HG02981 (cell line): ENCODE data around the gene MYD88.

Source experiments
- ATAC-seq: cut with Tn5 transposase; IDR thresholded peaks from one replicate; pipeline ENCODE4 v1.9.1; 2021; ENCODE audit warnings: mild to moderate bottlenecking, moderate library complexity; ENCODE audit not compliant: unreplicated experiment

Gene MYD88

DNA sequence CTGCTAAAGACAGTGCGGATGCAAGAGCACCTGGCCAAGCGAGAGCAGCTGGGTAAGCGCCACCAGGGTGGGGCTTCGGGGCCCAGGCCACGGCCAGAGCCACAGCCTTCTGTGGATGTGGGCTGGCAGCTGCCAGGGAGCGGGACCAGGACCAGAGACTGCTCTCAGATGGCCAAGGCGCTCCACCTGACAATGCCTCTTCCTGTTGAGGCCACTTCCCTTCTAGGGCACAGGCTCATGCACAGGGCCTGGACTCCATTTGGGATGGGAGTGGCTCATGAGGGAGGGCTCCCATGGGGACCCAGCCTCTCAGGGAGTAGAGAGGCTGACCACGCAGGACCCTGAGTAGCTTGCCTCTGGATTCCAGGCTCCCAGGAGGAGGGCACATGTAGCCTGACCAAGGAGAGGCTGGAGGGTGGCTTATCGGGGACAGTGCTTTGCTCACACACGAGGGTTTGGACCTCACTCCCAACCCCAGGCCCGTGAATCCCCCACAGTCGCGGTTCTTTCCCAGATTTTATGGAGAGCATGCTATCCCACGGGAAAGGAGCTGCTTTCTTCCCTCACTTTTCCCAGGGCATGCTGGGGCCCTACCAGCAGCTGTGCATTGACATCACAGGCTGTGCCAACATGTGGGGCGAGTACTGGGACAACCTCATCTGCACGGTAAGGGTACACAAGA, 26.6 kb upstream of the MYD88 start:
- no peak for ATAC-seq

DNA sequence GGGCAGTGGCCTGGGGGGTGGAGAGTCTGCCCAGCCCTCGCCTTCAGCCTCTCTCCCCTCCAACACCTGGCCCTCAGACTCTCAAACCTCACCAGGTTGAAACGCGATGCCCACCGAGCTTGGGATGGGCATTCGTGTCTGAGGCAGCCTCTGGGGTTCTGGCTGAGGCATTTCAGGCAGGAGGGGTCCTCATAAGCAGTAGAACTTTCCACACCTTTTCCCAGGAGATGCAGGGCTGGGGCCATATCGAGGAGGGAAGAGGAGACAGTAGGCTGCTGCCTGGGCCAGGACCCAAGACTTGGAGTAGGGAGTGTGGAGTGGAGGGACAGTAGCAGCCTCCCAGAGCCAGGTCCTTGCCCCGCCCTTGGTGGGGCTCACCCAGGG, 26.1 kb upstream of the MYD88 start:
- ATAC-seq: no peak

DNA sequence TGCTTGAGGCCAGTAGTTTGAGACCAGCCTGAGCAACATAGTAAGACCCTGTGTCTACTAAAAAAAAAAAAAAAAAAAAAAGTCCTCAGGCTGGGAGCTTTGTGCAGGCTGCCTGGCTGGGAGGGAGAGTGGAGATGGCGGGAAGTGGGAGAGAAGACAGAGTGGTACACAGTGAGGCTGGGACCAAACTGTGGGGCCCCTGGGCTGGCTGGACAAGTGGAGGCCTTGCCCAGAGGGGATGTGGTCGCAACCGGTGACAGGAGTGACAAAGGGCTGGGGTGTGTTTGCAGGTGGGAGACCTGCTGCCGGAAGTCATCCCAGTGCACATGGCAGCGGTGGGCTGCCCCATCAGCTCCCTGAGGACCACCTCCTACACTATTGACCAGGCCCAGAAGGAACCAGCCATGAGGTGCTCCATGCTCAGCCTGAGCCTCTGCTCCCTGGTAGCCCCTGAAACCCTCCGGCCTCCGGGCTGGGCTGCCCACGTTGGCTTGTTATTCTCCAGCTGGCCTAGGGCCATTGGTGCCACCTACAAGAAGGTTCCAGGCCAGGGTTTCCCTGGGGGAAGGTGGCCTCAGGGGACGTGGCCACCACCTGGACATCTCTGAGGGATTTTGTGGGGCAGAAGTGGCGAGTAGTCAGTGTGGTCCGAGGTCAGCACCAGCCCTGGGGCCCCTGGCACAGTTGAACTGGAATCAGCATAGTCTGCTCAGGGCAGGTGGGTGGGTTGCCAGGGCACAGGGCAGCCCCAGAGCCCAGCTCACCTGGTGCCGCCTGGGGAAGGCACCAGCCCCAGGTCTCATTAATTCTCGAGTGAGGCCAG, 24.2 kb upstream of the MYD88 start:
- ATAC-seq: no peak

DNA sequence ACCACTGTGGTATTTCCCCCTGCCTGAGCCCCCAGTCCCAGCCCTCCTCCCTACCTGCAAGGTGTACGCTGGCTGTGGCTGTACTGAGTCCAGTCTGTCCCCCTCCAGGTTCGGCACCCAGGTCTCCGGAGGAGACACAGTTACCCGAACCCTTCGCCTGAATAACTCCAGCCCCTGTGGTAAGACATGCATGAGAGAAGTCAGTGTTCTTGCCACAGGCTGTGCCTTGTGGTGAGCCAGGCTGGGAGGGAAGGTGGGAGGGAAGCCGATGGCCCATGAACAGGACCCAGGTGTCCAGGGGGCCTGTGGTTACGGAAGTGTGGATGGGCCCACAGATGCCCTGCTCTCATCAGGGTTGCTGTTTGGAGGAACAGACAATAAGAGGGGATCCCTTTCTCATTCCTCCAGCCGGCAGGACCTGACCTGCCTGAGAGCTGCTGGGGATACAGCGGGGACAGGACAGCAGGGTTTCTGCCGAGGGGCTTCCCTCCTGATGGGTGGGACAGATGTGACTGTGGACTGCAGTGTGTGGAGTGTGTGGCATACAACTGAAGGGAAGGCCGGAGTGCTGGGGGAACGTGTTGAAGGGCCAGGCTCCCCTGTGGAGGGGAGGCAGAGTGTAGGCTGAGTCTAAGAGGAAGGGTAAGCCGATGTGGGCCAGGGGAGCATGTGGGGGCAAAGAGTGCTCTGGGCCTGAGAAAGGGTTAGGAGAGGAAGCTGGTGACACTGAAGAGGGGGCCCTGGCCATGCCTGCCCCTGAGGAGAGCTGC, 23.4 kb upstream of the MYD88 start:
- no peak for ATAC-seq

DNA sequence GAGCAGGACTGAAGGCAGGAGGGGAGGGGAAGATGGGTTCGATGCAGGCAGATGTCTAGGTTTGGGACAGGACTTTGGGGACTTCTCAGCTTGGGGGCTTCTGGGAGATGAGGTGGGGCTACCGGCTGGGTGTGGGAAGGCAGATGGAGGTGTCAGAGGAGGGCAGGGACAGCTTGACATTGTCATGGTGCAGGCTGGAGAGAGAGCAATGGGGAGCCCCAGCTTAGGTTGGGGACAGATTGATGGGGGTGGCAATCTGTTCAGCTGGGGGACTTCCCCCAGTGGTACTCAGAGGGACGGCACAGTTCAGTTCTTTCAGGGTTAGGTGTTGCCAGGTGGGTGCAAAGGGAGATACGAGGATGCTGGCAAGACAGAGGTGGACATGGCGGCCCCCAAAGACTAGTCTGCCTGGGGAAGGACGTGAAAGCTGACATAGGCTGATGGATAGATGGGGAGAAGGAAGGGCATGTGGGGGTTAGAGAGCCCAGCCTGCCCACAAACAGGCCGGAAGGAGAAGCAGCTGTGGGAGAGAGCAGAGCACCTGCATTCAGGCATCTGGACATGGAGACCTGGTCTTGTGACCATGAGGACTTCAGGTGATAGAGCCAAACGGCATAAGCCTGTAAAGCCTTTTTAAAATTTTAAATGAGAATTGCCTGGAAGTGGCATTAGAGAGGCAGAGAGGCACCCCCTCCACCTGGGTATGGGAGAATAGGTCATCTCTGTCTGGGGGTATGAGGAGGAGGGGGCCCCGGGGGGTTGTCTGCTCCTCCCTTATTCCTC, 22.6 kb upstream of the MYD88 start:
- ATAC-seq: no peak

DNA sequence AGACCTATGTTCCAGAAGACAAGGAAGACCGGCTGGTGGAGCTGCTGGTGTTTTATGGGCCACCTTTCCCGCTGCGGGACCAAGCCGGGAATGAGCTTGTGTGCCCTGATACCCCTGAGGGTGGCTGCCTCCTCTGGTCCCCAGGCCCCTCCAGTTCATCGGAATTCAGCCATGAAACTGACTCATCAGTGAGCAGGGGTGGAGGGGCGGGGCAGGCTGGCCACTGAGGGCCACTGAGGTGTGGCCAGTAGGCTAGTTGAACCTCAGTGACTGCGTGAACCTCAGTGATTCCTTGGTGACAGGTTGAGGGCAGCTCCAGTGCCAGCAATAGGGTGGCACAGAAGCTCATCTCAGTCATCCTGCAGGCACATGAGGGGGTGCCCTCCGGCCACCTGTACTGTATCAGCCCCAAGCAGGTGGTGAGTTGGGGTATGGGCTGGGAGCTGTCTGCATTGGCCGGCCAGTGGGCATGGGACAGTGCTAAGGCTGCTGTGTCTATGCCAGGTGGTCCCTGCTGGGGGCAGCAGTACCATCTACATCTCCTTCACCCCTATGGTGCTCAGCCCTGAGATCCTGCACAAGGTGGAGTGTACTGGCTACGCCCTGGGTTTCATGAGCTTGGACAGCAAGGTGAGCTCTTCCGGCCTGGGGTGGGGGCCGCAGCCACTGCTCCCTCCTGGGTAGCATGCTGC, 21.8 kb upstream of the MYD88 start:
- ATAC-seq: no peak

DNA sequence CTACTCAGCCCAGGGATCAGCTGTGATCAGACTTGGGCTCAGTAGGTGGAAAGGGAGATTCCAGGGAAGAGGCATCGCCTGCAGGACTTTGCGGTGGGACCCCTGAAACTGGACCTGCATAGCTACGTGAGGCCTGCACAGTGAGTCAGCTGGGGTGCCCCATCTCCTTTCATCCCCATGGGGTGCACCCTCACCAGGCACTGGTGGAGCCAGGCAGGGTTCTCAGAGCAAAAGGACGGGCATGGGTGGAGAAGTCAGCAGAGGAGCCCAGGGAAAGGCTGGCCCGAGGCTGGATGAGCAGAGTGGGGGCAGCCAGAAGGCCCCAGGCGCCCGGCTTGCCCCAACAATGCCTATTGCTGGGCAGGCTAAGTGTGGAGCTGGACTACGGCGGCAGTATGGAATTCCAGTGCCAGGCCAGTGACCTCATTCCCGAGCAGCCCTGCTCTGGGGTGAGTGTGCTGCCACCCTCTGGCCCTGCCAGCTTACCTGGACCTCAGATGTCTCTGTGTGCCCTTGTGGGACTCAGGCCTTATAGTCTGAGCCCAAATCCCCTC, 21.2 kb upstream of the MYD88 start:
- ATAC-seq: no peak

DNA sequence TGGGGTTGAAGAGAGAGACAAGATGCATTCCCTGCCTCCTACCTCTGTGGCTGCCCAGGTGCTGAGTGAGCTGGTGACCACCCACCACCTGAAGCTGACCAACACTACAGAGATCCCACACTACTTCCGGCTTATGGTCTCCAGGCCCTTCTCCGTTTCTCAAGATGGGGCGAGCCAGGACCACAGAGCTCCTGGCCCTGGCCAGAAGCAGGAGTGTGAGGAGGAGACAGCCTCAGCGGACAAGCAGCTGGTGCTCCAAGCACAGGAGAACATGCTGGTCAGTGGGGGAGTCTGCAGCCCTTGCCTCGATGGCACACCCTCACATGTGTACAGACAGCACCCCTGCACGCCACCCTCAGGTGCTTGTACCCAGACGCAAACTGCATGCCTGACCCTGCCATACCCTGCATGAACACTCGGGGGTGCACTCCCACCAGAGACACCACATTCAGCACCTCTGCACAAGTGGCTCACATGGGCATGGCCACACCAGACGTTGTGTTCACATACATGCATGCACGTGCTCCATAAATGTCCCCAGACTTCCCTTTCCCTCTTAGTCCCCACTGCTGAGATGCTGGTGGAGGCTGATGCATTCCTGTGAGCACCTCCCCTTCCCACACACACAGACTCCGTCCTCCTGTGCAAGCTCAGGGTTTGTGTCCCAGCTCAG, 20.6 kb upstream of the MYD88 start:
- ATAC-seq: peak; percentile 70

DNA sequence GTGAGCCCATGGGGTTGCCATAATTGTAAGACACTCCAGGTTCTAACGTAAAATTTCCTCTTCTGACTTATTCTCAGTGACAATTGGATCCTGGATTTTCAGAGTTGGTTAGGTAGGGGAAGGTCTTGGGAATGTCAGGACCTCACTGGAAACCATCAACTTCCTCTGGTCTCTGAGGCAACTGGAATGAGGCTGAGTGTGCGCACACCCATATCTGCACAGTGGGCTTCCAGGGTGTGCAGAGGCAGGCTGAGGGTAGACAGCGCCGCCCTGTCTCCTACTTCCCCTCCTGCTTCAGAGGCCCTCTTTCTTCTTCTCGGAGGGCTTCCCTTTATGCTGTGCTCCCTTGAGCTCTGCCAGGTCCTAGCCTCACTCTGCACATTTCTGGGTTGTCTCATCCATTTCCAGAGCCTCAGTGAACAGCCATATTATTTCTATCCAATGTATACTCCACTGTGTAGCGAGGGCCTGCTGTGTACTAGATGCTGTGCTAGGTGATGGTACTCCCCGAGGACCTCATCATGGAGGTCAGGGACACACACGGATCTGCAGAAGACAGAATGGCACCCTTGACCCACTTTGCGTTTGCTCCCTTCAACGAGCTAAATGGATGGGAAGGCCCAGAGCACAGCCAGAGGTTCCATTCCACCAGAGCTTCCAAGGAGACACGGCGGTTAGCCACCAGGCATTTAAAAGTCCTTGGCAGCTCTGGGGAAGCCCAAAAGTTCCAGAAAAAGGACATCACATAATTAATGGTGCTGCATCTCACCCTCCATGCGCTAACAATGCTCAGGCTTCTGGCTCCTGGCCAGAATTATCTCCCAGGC, 19.8 kb upstream of the MYD88 start:
- ATAC-seq: no peak

DNA sequence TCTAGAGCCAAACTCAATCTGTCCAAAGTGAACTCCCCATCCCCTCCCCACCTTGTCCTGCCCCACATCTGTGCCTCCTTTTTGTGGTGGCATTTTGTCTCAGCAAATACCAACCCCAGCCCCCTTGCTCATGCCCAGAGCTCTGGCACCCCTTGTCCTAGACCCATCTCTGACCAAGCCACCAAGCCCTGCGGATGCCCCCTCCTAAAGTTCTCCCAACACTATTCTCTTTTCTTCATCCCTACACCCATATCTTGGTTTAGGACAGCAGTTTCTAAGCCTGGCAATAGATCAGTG, 19.3 kb upstream of the MYD88 start:
- ATAC-seq: no peak

DNA sequence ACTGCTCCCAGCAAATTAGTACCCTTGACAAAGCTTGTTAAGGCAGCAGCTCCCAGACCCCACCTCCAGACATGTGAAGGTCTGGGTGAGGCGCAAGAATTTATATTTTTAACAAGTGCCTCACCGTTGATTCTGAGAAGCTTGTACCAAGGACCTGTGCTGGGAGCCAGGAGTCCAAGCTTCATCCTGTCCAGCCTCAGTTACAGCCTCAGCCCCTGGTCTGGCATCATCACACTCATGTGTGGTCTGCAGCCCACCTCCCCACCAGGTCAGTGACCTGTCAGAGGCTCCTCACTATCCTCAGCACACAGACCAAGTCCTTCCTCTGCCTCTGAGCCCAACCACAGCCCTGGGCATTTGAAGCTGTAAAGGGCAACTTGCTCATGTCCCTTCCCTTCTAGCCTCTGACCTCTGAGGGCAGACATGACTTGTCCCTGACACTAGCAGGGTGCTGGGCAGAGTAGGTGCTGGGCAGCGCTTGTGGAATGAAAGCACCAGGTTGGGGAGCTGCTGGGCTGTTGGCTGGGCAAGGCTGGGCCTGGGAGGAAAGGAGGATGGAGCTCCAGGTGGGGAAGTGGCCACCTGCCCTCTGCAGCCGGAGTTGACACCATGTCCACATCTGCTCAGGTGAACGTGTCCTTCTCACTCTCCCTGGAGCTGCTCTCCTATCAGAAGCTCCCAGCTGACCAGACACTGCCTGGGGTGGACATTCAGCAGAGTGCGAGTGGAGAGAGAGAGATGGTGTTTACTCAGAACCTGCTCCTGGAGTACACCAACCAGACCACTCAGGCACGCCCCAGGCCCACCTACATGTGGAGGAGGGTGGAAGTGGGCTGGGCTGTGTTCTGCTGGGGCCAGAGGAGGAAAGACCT, 18.4 kb upstream of the MYD88 start:
- ATAC-seq: no peak

DNA sequence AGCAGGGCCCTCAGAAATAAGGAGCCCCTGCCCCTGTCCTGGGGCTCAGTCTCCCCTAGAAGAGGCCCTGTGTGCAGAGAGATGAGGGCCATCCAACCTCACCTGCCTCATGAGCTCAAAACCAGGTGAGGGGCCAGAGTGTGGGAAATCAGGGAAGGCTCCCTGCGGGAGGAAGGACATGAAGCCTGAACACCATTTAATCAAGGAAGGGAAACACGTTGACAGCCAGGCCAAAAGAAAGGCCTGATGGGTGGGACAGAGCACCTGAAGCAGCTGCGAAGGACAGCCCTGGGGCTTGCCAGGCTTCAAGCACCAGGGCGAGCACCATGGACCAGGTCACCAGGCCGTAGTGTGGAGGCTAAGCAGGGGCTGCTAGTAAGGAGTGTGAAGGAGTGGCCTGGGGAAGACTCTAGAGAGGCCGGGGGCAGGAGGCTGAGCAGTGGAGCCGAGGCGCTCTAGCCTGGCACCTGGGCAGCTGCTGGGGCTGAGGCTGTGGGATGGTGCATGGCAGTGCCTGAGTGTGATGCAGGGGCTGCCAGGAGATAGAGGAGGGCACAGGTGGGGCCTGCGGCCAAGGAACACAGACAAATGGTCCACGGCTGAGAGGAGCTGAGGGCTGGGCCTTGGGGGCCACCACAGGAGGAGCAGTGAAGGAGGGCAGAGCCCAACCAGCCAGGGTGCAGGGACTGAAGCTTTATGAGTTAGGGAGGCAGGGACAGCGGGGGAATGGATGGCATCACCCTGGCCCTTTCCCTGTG, 17.6 kb upstream of the MYD88 start:
- no peak for ATAC-seq

DNA sequence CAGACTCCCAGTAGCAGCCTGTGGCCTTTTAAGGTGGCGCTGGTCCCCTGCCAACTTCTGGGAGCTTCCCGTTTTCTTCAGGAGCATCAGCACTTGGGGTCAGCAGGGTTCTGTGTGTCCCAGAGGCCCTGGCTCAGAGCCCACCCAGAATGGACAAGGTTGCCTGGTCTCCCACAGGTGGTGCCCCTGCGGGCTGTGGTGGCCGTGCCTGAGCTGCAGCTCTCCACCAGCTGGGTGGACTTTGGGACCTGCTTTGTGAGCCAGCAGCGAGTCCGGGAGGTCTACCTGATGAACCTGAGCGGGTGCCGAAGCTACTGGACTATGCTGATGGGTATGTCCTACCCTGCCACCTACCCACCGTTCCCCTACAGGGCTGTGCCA, 17.0 kb upstream of the MYD88 start:
- ATAC-seq: no peak

DNA sequence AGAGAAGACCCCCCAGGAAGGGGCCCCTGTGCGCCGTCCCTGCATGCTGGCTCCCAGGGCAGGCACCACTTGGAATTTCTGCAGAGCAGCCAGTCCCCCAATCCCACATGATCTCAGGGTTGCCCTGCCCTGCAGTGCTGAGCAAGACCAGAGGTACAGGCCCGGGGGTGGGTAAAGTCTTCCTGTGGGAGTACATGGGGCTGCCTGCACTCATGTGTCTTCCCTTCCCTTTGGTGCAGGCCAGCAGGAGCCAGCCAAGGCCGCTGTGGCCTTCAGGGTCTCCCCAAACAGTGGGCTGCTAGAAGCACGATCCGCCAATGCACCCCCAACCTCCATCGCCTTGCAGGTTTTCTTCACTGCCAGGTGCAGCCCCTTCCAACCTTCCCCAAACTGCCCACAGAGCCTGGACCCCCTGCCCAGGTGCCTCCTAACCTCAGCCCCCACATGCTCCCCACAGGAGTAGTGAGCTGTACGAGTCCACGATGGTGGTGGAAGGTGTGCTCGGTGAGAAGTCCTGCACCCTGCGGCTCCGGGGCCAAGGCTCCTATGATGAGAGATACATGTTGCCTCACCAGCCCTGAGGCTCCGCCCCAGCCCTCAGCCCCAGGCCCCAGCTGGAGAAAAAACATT, 16.5 kb upstream of the MYD88 start:
- ATAC-seq: no peak

DNA sequence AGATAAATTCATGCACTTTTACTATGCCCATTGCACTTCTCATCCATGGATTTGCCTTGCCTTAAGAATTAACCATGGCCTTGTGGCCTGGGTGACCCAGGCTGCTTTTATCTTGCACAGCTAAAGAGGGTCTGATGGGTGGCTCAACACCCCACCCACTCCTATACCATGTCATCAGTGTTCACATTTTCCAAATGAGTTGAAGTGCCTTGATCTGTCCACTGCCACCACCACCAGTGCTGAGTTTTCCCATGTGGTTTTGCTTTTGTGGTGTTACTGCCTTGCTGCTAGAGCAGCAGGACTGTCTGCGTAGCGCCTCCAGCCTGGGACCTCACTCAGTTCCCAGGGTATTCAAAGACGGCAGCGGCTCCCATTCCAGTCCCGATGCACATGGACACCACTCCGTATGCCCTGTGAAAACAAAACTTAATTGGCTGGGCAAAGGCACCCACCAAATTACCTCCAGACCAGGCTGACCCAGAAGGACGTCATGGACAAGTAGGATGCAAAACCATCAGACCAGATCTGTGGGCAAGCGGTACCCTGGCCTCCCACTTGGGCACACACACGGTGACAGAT, 15.7 kb upstream of the MYD88 start:
- ATAC-seq: no peak

DNA sequence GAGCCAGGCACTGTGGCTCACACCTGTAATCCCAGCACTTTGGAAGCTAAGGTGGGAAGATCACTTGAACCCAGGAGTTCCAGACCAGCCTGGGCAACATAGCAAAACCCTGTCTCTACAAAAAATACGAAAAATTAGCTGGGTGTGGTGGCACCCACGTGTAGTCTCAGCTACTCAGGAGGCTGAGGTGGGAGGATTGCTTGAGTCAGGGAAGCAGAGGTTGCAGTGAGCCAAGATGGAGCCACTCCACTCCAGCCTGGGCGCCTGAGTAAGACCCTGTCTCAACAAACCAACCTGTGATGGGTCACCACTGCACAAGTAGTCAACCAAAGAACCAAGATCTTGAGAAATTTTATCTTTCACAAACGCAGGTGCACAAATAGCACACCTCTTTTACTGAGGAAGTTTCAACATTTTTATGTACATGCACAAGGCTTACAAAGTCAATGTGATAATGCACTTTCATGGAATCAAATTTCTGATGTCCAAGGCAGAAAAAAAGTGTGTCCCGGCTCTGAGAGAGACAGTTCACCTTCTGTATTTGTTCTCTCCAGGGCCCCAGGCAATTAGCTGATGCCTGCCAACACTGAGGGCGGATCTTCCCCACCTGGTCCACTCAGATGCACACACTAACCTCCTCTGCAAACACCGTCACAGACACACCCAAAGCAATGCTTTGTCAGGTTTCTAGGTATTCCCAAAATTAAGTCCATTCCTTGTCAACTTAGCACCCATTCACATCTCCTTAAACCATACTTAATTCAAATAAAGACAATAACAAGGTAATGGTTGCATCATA, 13.9 kb upstream of the MYD88 start:
- no peak for ATAC-seq
